A549 (cell line): ENCODE measurements around the gene CPA1. TPM values are rescaled to one million over a fixed set of nuclear protein-coding genes. Genes with fewer than 3 reads are reported as not detected.

Experiments
- ATAC-seq, 2 experiments: fragments of 200-7000 bp in 1 of 2; fragments of >200 bp in 1 of 2; cut with Nextera tagmentation in 1 of 2; cut with Tn5 transposase in 1 of 2; 3 replicates each; pipeline versions ENCODE4 v1.8.0 to v1.9.1; 2018 to 2020; ENCODE audit warnings: mild to moderate bottlenecking in 1 of 2, moderate library complexity in 1 of 2
- CTCF ChIA-PET: fragments of 300-600 bp; sonication (Branson Sonifier 250); formaldehyde crosslinking; extraction: SDS; loops from one replicate; lab custom pipeline; 2021; ENCODE audit warnings: antibody characterized with exemption, inconsistent platforms; lab: Yijun Ruan, JAX
- POLR2A ChIA-PET: fragments of 350-600 bp; formaldehyde crosslinking; extraction: SDS; loops from one replicate; lab custom pipeline; 2021; ENCODE audit warnings: antibody characterized with exemption, inconsistent platforms; lab: Yijun Ruan, JAX
- DNase-seq, 2 experiments: peaks; one replicate each; pipeline versions ENCODE4 v3.0.0 to v3.0.0-alpha.2; 2011 to 2016; ENCODE audit warnings: low read depth in 1 of 2, low spot score in 1 of 2
- FAIRE-seq: peaks from 2 replicates; lab custom pipeline; 2011; peaks lifted over from hg19 to GRCh38; lab: Jason Lieb, UNC
- H3K27ac ChIP-seq, 2 experiments: fragments of >200 bp; sonication (Bioruptor Twin); formaldehyde crosslinking; 3 replicates each; pipeline ENCODE4 v1.5.1; 2016 to 2017
- H3K4me1 ChIP-seq: fragments of >200 bp; sonication (Bioruptor Twin); formaldehyde crosslinking; 3 replicates; pipeline ENCODE4 v1.6.1; 2016
- H3K4me2 ChIP-seq: fragments of >200 bp; sonication (Bioruptor Twin); formaldehyde crosslinking; 3 replicates; pipeline ENCODE4 v1.6.1; 2016
- H3K4me3 ChIP-seq: fragments of >200 bp; sonication (Bioruptor Twin); formaldehyde crosslinking; 3 replicates; pipeline ENCODE4 v1.5.1; 2016
- H3K9me3 ChIP-seq: fragments of >200 bp; sonication (Bioruptor Twin); formaldehyde crosslinking; 3 replicates; pipeline ENCODE4 v1.6.1; 2016
- ATOH8 ChIP-seq: fragments of 250-450 bp; sonication (Bioruptor Pico); IDR thresholded peaks from 2 replicates; pipeline ENCODE4 v1.5.0; 2020; ENCODE audit warnings: low read depth, mild to moderate bottlenecking, moderate library complexity
- BHLHE40 ChIP-seq: IDR thresholded peaks from 2 replicates; pipeline ENCODE4 v1.6.1; 2012; ENCODE audit warnings: low read depth, low read length, inconsistent platforms
- CEBPB ChIP-seq, 2 experiments: fragments of >200 bp in 1 of 2; sonication (Bioruptor Twin) in 1 of 2; formaldehyde crosslinking in 1 of 2; IDR thresholded peaks; 2 replicates each; pipeline ENCODE4 v1.6.1; 2012 to 2016
- EHMT2 ChIP-seq: fragments of 200-600 bp; sonication (generic); IDR thresholded peaks from 2 replicates; pipeline ENCODE4 v1.6.1; 2016; ENCODE audit warnings: antibody characterized with exemption, low read depth, mild to moderate bottlenecking, moderate library complexity
- FOSL2 ChIP-seq, 2 experiments: fragments of 450-650 bp in 1 of 2; fragments of >200 bp in 1 of 2; sonication (Bioruptor Twin) in 1 of 2; formaldehyde crosslinking; IDR thresholded peaks; 2 replicates each; pipeline versions ENCODE4 v1.5.0 to v1.6.1; 2016 to 2020; ENCODE audit warnings: mild to moderate bottlenecking in 1 of 2, moderate library complexity in 1 of 2
- GATA3 ChIP-seq: IDR thresholded peaks from 2 replicates; pipeline ENCODE4 v1.6.1; 2012; ENCODE audit warnings: borderline replicate concordance
- HEYL ChIP-seq: fragments of 250-450 bp; sonication (Bioruptor Pico); IDR thresholded peaks from 2 replicates; pipeline ENCODE4 v1.8.0; 2021; ENCODE audit warnings: mild to moderate bottlenecking, moderate library complexity
- HOXA7 ChIP-seq: fragments of 250-450 bp; sonication (Bioruptor Pico); IDR thresholded peaks from 2 replicates; pipeline ENCODE4 v1.5.0; 2020; ENCODE audit warnings: mild to moderate bottlenecking, moderate library complexity
- JUNB ChIP-seq: fragments of >200 bp; sonication (Bioruptor Twin); formaldehyde crosslinking; IDR thresholded peaks from 2 replicates; pipeline ENCODE4 v1.6.1; 2016
- KDM1A ChIP-seq: fragments of 200-600 bp; sonication (generic); IDR thresholded peaks from 2 replicates; pipeline ENCODE4 v1.6.1; 2016; ENCODE audit warnings: low read depth, mild to moderate bottlenecking
- MYC ChIP-seq: IDR thresholded peaks from 2 replicates; pipeline ENCODE4 v1.6.1; 2012; ENCODE audit warnings: mild to moderate bottlenecking, inconsistent platforms, low read length, improper control_type of control experiment, borderline replicate concordance
- NFE2L2 ChIP-seq: fragments of 150-350 bp; conservative IDR thresholded peaks from 2 replicates; pipeline ENCODE4 v1.6.1; 2014; ENCODE audit warnings: low read length
- RARB ChIP-seq: fragments of 250-450 bp; sonication (Bioruptor Pico); IDR thresholded peaks from 2 replicates; pipeline ENCODE4 v1.8.0; 2021; ENCODE audit warnings: mild to moderate bottlenecking, moderate library complexity
- REST ChIP-seq: fragments of 200-600 bp; sonication (generic); IDR thresholded peaks from 2 replicates; pipeline ENCODE4 v1.6.1; 2016; ENCODE audit warnings: antibody characterized with exemption, mild to moderate bottlenecking, moderate library complexity
- RNF2 ChIP-seq: fragments of 200-600 bp; sonication (generic); IDR thresholded peaks from 2 replicates; pipeline ENCODE4 v1.6.1; 2016; ENCODE audit warnings: low read depth, mild to moderate bottlenecking, antibody characterized with exemption, moderate library complexity, borderline replicate concordance
- TFCP2L1 ChIP-seq: fragments of 250-450 bp; sonication (Bioruptor Pico); IDR thresholded peaks from 2 replicates; pipeline ENCODE4 v1.5.0; 2021; ENCODE audit warnings: mild to moderate bottlenecking
- USF2 ChIP-seq: fragments of 450-650 bp; IDR thresholded peaks from 2 replicates; pipeline ENCODE4 v1.6.1; 2014; ENCODE audit warnings: antibody characterized with exemption
- ZNF302 ChIP-seq: fragments of 250-450 bp; sonication (Bioruptor Pico); IDR thresholded peaks from 2 replicates; pipeline ENCODE4 v1.9.0; 2021; ENCODE audit warnings: inconsistent platforms, mild to moderate bottlenecking, moderate library complexity
- ZSCAN20 ChIP-seq: fragments of 250-450 bp; sonication (Bioruptor Pico); IDR thresholded peaks from 2 replicates; pipeline ENCODE4 v1.8.0; 2022; ENCODE audit warnings: mild to moderate bottlenecking, moderate library complexity
- WGBS: methylation state at CpG from one replicate; pipeline ENCODE4 v1.1.6; 2017; ENCODE audit errors: missing lambda C conversion rate; 5-methylcytosine and 5-hydroxymethylcytosine counted together
- polyA plus RNA-seq, 4 experiments: library from polyadenylated mRNA; depleted of rRNA in 3 of 4; stranded (reverse); fragments of >200 nt; fragmentation: RNase III in 1 of 4; extraction: RNeasy Plus Mini Kit Qiagen cat#74134 plus additional on column Dnase treatment in 1 of 4; gene quantifications; 2 replicates in 3 of 4; 3 replicates in 1 of 4; pipeline ENCODE4 v1.2.3, GENCODE V29; 2011 to 2017
- TF ChIP-seq, protein P1 (sequence below): IDR thresholded peaks from 2 replicates; pipeline ENCODE4 v1.6.1; 2012; ENCODE audit warnings: low read depth, borderline replicate concordance
- TF ChIP-seq, protein P2 (sequence below): fragments of >200 bp; sonication (Bioruptor Twin); formaldehyde crosslinking; IDR thresholded peaks from 2 replicates; pipeline ENCODE4 v1.6.1; 2016

CPA1 gene
- polyA plus RNA-seq, 2 of the 4 experiments (the other 2 are of a cell fraction) = not detected

GRCh38 chr7:130358471-130358870 lies 21.8 kb upstream of the CPA1 start (continued):
- TF ChIP-seq EHMT2 = no peak
- no peak for TF ChIP-seq JUNB
- no peak for TF ChIP-seq RARB
- TF ChIP-seq MYC = no peak
- TF ChIP-seq, all 56 proteins: peak for 0

- Histone ChIP-seq H3K4me2 (no peak overlapping the region), H3K9me3 (peaks cover 18% of the 10 kb centered on the region; the same call in 2 of the 3 replicates), H3K27ac (no peak overlapping the region), H3K4me3 (no peak overlapping the region), H3K4me1 (peaks cover 35% of the 10 kb centered on the region)
- FAIRE-seq (no peak), ATAC-seq (no peak), DNase-seq (no peak)
- CTCF ChIA-PET = no interaction called here
- WGBS = 77% methylated on average over 5 of the region's 5 CpGs
- POLR2A ChIA-PET = no interaction called here
- TF ChIP-seq NFE2L2 (no peak), REST (no peak), USF2 (no peak), GATA3 (no peak), CEBPB (IDR thresholded peaks at IDR 0.05) (no peak), BHLHE40 (no peak), HEYL (no peak), ATOH8 (CRISPR knock-in tag) (no peak), TFCP2L1 (CRISPR knock-in tag) (no peak), FOSL2 (IDR thresholded peaks at IDR 0.05) (no peak), FOSL2 (CRISPR knock-in tag; IDR thresholded peaks at IDR 0.05) (no peak)
- TF ChIP-seq, protein P1, sequence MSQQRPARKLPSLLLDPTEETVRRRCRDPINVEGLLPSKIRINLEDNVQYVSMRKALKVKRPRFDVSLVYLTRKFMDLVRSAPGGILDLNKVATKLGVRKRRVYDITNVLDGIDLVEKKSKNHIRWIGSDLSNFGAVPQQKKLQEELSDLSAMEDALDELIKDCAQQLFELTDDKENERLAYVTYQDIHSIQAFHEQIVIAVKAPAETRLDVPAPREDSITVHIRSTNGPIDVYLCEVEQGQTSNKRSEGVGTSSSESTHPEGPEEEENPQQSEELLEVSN = no peak
- TF ChIP-seq, protein P2, sequence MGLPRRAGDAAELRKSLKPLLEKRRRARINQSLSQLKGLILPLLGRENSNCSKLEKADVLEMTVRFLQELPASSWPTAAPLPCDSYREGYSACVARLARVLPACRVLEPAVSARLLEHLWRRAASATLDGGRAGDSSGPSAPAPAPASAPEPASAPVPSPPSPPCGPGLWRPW = no peak
These were observed 20.9 kb upstream of the CPA1 start for GRCh38 chr7:130359276-130359857.

GRCh38 chr7:130360518-130360917 lies 19.8 kb upstream of the CPA1 start:
- TF ChIP-seq RNF2 = no peak
- TF ChIP-seq ZNF302 (CRISPR knock-in tag) = no peak
- TF ChIP-seq HOXA7 = no peak
- TF ChIP-seq, protein P1 = no peak
- no peak for TF ChIP-seq KDM1A
- TF ChIP-seq USF2 = no peak
- TF ChIP-seq ZSCAN20 (CRISPR knock-in tag) = no peak
- POLR2A ChIA-PET = no interaction called here
- Histone ChIP-seq H3K27ac (no peak overlapping the region), H3K9me3 (peaks cover 18% of the 10 kb centered on the region; the same call in 2 of the 3 replicates), H3K4me2 (no peak overlapping the region), H3K4me3 (no peak overlapping the region), H3K4me1 (peaks cover 34% of the 10 kb centered on the region)
- no peak for FAIRE-seq
- CTCF ChIA-PET = no interaction called here
- no peak for ATAC-seq
- DNase-seq = no peak
- WGBS = 68% methylated on average over 3 of the region's 3 CpGs
